ENCODE measurements around the gene RNU6-9. TPM values are rescaled to one million over a fixed set of nuclear protein-coding genes. Genes with fewer than 3 reads are reported as not detected.

The RNU6-9 gene
- total and polyA plus RNA-seq, 2 of the 13 experiments (the other 11 are each of a cell fraction or from before 2014, with no cell fraction given) = under 0.01 TPM; not detected in 1

GRCh38 chr19:934865-935479, 41.7 kb downstream of the RNU6-9 start (continued):
- TF ChIP-seq, protein P1, sequence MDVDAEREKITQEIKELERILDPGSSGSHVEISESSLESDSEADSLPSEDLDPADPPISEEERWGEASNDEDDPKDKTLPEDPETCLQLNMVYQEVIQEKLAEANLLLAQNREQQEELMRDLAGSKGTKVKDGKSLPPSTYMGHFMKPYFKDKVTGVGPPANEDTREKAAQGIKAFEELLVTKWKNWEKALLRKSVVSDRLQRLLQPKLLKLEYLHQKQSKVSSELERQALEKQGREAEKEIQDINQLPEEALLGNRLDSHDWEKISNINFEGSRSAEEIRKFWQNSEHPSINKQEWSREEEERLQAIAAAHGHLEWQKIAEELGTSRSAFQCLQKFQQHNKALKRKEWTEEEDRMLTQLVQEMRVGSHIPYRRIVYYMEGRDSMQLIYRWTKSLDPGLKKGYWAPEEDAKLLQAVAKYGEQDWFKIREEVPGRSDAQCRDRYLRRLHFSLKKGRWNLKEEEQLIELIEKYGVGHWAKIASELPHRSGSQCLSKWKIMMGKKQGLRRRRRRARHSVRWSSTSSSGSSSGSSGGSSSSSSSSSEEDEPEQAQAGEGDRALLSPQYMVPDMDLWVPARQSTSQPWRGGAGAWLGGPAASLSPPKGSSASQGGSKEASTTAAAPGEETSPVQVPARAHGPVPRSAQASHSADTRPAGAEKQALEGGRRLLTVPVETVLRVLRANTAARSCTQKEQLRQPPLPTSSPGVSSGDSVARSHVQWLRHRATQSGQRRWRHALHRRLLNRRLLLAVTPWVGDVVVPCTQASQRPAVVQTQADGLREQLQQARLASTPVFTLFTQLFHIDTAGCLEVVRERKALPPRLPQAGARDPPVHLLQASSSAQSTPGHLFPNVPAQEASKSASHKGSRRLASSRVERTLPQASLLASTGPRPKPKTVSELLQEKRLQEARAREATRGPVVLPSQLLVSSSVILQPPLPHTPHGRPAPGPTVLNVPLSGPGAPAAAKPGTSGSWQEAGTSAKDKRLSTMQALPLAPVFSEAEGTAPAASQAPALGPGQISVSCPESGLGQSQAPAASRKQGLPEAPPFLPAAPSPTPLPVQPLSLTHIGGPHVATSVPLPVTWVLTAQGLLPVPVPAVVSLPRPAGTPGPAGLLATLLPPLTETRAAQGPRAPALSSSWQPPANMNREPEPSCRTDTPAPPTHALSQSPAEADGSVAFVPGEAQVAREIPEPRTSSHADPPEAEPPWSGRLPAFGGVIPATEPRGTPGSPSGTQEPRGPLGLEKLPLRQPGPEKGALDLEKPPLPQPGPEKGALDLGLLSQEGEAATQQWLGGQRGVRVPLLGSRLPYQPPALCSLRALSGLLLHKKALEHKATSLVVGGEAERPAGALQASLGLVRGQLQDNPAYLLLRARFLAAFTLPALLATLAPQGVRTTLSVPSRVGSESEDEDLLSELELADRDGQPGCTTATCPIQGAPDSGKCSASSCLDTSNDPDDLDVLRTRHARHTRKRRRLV (CRISPR knock-in tag; IDR thresholded peaks at IDR 0.05) = peak; percentile 29; the same call in 1 of the 2 replicates
- TF ChIP-seq POLR2AphosphoS5 (IDR thresholded peaks at IDR 0.05; ENCODE audit: low read depth, low read length) = no peak
- TF ChIP-seq ZNF337 (CRISPR knock-in tag; IDR thresholded peaks at IDR 0.05; ENCODE audit: borderline replicate concordance, low read depth) = no peak
- 0 out of 2 replicates have a peak, but pooled peaks have one; percentile 70 for TF ChIP-seq BRCA1 (CRISPR knock-in tag; IDR thresholded peaks at IDR 0.05)
- TF ChIP-seq ATAD3A (CRISPR knock-in tag; IDR thresholded peaks at IDR 0.05) = no peak
- TF ChIP-seq AKNA (CRISPR knock-in tag; IDR thresholded peaks at IDR 0.05; ENCODE audit: borderline replicate concordance) = no peak
- TF ChIP-seq IRF9 (CRISPR knock-in tag; IDR thresholded peaks at IDR 0.05; ENCODE audit: borderline replicate concordance) = peak; percentile 48
- TF ChIP-seq, protein P2, sequence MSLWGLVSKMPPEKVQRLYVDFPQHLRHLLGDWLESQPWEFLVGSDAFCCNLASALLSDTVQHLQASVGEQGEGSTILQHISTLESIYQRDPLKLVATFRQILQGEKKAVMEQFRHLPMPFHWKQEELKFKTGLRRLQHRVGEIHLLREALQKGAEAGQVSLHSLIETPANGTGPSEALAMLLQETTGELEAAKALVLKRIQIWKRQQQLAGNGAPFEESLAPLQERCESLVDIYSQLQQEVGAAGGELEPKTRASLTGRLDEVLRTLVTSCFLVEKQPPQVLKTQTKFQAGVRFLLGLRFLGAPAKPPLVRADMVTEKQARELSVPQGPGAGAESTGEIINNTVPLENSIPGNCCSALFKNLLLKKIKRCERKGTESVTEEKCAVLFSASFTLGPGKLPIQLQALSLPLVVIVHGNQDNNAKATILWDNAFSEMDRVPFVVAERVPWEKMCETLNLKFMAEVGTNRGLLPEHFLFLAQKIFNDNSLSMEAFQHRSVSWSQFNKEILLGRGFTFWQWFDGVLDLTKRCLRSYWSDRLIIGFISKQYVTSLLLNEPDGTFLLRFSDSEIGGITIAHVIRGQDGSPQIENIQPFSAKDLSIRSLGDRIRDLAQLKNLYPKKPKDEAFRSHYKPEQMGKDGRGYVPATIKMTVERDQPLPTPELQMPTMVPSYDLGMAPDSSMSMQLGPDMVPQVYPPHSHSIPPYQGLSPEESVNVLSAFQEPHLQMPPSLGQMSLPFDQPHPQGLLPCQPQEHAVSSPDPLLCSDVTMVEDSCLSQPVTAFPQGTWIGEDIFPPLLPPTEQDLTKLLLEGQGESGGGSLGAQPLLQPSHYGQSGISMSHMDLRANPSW (CRISPR knock-in tag; IDR thresholded peaks at IDR 0.05; ENCODE audit: borderline replicate concordance) = peak; percentile 72; the same call in 1 of the 2 replicates
- no peak for TF ChIP-seq CERS6 (CRISPR knock-in tag; IDR thresholded peaks at IDR 0.05)
- peak; percentile 76 for TF ChIP-seq SIX4 (CRISPR knock-in tag; IDR thresholded peaks at IDR 0.05)
- peak; percentile 77; the same call in 1 of the 2 replicates for TF ChIP-seq ZBTB20 (CRISPR knock-in tag; IDR thresholded peaks at IDR 0.05; ENCODE audit: borderline replicate concordance, low read depth)
- TF ChIP-seq GATA4 (IDR thresholded peaks at IDR 0.05; ENCODE audit: borderline replicate concordance, low read depth) = no peak; the same call in 1 of the 2 replicates
- no peak for TF ChIP-seq ZFAT (CRISPR knock-in tag; conservative IDR thresholded peaks at IDR 0.05)

Measured in HepG2 (cell line).